GM12878 (cell line): ENCODE data around the gene ZNF239. TPM values are rescaled to one million over a fixed set of nuclear protein-coding genes. Genes with fewer than 3 reads are reported as not detected.
"Not testable (repeated sequence)": the region's sequence is repeated elsewhere in the genome, so short reads cannot be mapped to it uniquely, and the experiment has no call there.

Experiments used
- ATAC-seq: fragments of 200-7000 bp; cut with Tn5 transposase; 3 replicates; pipeline ENCODE4 v1.9.1; 2020; ENCODE audit warnings: mild to moderate bottlenecking, moderate library complexity
- BruUV-seq: library from RNA; stranded (reverse); fragments of 400-500 nt; replicated peaks from 2 replicates; lab custom pipeline; 2021; lab: Mats Ljungman, UMichigan
- CTCF ChIA-PET: fragments of 300-600 bp; sonication (Branson Sonifier 250); formaldehyde crosslinking; extraction: SDS; loops from one replicate; lab custom pipeline; 2021; ENCODE audit warnings: inconsistent platforms; lab: Yijun Ruan, JAX
- POLR2A ChIA-PET: fragments of 350-600 bp; formaldehyde crosslinking; extraction: SDS; loops from one replicate; lab custom pipeline; 2021; ENCODE audit warnings: inconsistent platforms; lab: Charles Lee
- RAD21 ChIA-PET: fragments of 300-600 bp; sonication (Branson Sonifier 250); formaldehyde crosslinking; loops from one replicate; lab custom pipeline; 2023; ENCODE audit warnings: antibody characterized with exemption; ENCODE audit not compliant: unreplicated experiment; lab: Charles Lee
- SMC1A ChIA-PET: fragments of 300-600 bp; sonication (Branson Sonifier 250); formaldehyde crosslinking; loops from one replicate; lab custom pipeline; 2023; ENCODE audit not compliant: unreplicated experiment, uncharacterized antibody; lab: Charles Lee
- DNase-seq: peaks from one replicate; pipeline ENCODE4 v3.0.0-alpha.2; 2011; ENCODE audit warnings: low read depth, low spot score
- FAIRE-seq: peaks from 3 replicates; lab custom pipeline; 2011; peaks lifted over from hg19 to GRCh38; lab: Jason Lieb, UNC
- H2AFZ ChIP-seq: 2 replicates; pipeline ENCODE4 v1.6.0; 2011; ENCODE audit warnings: low read depth, low read length, control low read depth; ENCODE audit not compliant: control insufficient read depth
- H3K27ac ChIP-seq: 2 replicates; pipeline ENCODE4 v1.5.1; 2011; ENCODE audit warnings: control low read depth; ENCODE audit not compliant: control insufficient read depth, insufficient read depth
- H3K27me3 ChIP-seq, 2 experiments: replicated peaks in 1 of 2; 2 replicates each; pipeline versions ENCODE4 v1.6.0 to v1.6.1; 2011; ENCODE audit warnings: low read length in 1 of 2; ENCODE audit not compliant: control insufficient read depth in 2 of 2, insufficient read depth in 2 of 2
- H3K36me3 ChIP-seq, 2 experiments: 2 replicates each; pipeline ENCODE4 v1.5.1; 2011; ENCODE audit warnings: low read length in 1 of 2; ENCODE audit not compliant: control insufficient read depth in 2 of 2, insufficient read depth in 2 of 2
- H3K4me1 ChIP-seq: 2 replicates; pipeline ENCODE4 v1.6.1; 2011; ENCODE audit warnings: mild to moderate bottlenecking, low read length, moderate library complexity, mixed read lengths; ENCODE audit not compliant: control insufficient read depth, insufficient read depth
- H3K4me2 ChIP-seq: 2 replicates; pipeline ENCODE4 v1.6.0; 2011; ENCODE audit warnings: control low read depth; ENCODE audit not compliant: control insufficient read depth, insufficient read depth
- H3K4me3 ChIP-seq: fragments of 200-600 bp; sonication (generic); 2 replicates; pipeline ENCODE4 v1.5.1; 2016
- H3K79me2 ChIP-seq: 2 replicates; pipeline ENCODE4 v1.6.0; 2011; ENCODE audit warnings: low read length; ENCODE audit not compliant: control insufficient read depth, insufficient read depth
- H3K9ac ChIP-seq: 2 replicates; pipeline ENCODE4 v1.8.0; 2011; ENCODE audit warnings: low read length, control low read depth, mixed read lengths; ENCODE audit not compliant: control insufficient read depth, insufficient read depth
- H3K9me3 ChIP-seq: replicated peaks from 3 replicates; pipeline ENCODE4 v1.5.1; 2011; ENCODE audit warnings: mild to moderate bottlenecking, low read length; ENCODE audit not compliant: control insufficient read depth, insufficient read depth
- H4K20me1 ChIP-seq: 2 replicates; pipeline ENCODE4 v1.6.0; 2011; ENCODE audit not compliant: control insufficient read depth, insufficient read depth
- CEBPZ ChIP-seq: fragments of 150-350 bp; IDR thresholded peaks from 2 replicates; pipeline ENCODE4 v1.6.1; 2016; ENCODE audit warnings: low read depth, low read length
- PBX3 ChIP-seq: IDR thresholded peaks from 2 replicates; pipeline ENCODE4 v1.6.1; 2011; ENCODE audit warnings: mild to moderate bottlenecking, low read depth, low read length, moderate library complexity; ENCODE audit not compliant: insufficient replicate concordance
- RCOR1 ChIP-seq: conservative IDR thresholded peaks from 2 replicates; pipeline ENCODE4 v1.6.1; 2012; ENCODE audit warnings: low read depth, low read length, improper control_type of control experiment
- STAT1 ChIP-seq: fragments of 450-650 bp; conservative IDR thresholded peaks from 2 replicates; pipeline ENCODE4 v1.6.1; 2014; ENCODE audit warnings: antibody characterized with exemption, mild to moderate bottlenecking
- SUZ12 ChIP-seq: fragments of 200-600 bp; sonication (generic); IDR thresholded peaks from one replicate; pipeline ENCODE4 v1.6.1; 2018; ENCODE audit warnings: antibody characterized with exemption, mild to moderate bottlenecking; ENCODE audit not compliant: unreplicated experiment
- WGBS: methylation state at CpG from one replicate; pipeline ENCODE4 v1.1.6; 2016; ENCODE audit warnings: low lambda C conversion rate; ENCODE audit not compliant: insufficient replicate concordance, insufficient coverage; ENCODE audit errors: missing lambda C conversion rate; 5-methylcytosine and 5-hydroxymethylcytosine counted together
- in situ Hi-C: fragments of 300-500 bp; cut with MboI; formaldehyde crosslinking; loops from 9 replicates; pipeline ENCODE4 v1.14.3; 2018; ENCODE audit warnings: mixed read lengths
- intact Hi-C: fragments of 100-400 bp; cut with micrococcal nuclease; formaldehyde crosslinking; loops from one replicate; pipeline ENCODE4 v1.14.2; 2022; ENCODE audit not compliant: unreplicated experiment
- polyA plus RNA-seq, 11 experiments: library from polyadenylated mRNA; depleted of rRNA in 4 of 11; unstranded in 6 of 11; stranded (reverse) in 5 of 11; fragments of >200 nt; fragmentation: Nextera tagmentation in 4 of 11; fragmentation: Illumina TruSeq in 1 of 11; extraction: Ambion mirVana in 4 of 11; extraction: Trizol in 1 of 11; gene quantifications; 1 replicate in 1 of 11; 2 replicates in 10 of 11; pipeline versions ENCODE4 v1.2.1 to v1.2.3, GENCODE V29; 2011 to 2016; ENCODE audit warnings: inconsistent platforms in 2 of 11, missing spikeins in 2 of 11, low read depth in 1 of 11
- total RNA-seq, 4 experiments: library from RNA; depleted of rRNA in 3 of 4; stranded (reverse); fragments of >200 nt in 3 of 4; fragmentation: Illumina TruSeq in 1 of 4; extraction: Trizol in 1 of 4; gene quantifications; 2 replicates each; pipeline versions ENCODE4 v1.2.1 to v1.2.3, GENCODE V29; 2013 to 2021

Gene ZNF239
- total and polyA plus RNA-seq, 10 of the 15 experiments (the other 5 are each of a cell fraction or from before 2014, with no cell fraction given): 0.12 to 0.75 (median 0.43) TPM

GRCh38 chr10:43605850-43606322 is 31.5 kb upstream of the ZNF239 start (continued):
- TF ChIP-seq PBX3: no peak
- TF ChIP-seq SUZ12: no peak
- no peak for TF ChIP-seq STAT1

DNA sequence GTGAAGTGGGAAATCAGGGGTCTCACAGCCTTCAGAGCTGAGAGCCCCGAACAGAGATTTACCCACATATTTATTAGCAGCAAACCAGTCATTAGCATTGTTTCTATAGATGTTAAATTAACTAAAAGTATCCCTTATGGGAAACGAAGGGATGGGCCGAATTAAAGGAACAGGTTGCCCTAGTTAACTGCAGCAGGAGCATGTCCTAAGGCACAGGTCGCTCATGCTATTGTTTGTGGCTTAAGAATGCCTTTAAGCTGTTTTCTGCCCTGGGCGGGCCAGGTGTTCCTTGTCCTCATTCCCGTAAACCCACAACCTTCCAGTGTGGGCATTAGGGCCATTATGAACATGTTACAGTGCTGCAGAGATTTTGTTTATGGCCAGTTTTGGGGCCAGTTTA is 27.2 kb upstream of the ZNF239 start:
- H3K36me3 ChIP-seq, FAIRE-seq, H4K20me1 ChIP-seq, RAD21 ChIA-PET, H3K27me3 ChIP-seq, in situ Hi-C loops, H3K4me3 ChIP-seq, BruUV-seq, H3K9me3 ChIP-seq, H3K4me1 ChIP-seq, H3K9ac ChIP-seq, H3K79me2 ChIP-seq, H3K4me2 ChIP-seq, ATAC-seq, intact Hi-C loops, H2AFZ ChIP-seq, DNase-seq, POLR2A ChIA-PET, H3K27ac ChIP-seq: not testable (repeated sequence)
- SMC1A ChIA-PET: interaction anchor here (0.6 kb wide), 1 partner anchor 1366 kb away, joined by 3 read pairs; no protein-coding TSS in a partner anchor
- WGBS: 65% methylated on average over 6 of the region's 6 CpGs
- CTCF ChIA-PET: interaction anchor here (0.6 kb wide), 1 partner anchor 61 kb away, joined by 3 read pairs; no protein-coding TSS in a partner anchor

- TF ChIP-seq RCOR1: no peak
- no peak for TF ChIP-seq CEBPZ
Observed at GRCh38 chr10:43599333-43599732, 24.9 kb upstream of the ZNF239 start.

More at GRCh38 chr10:43599333-43599732, 24.9 kb upstream of the ZNF239 start:
- ChIA-PET CTCF (no interaction called here), SMC1A (interaction anchor here (2.0 kb wide), 1 partner anchor 12 kb away, joined by 6 read pairs; no protein-coding TSS in a partner anchor), RAD21 (no interaction called here), POLR2A (no interaction called here)
- Histone ChIP-seq H3K4me2 (no peak overlapping the region), H4K20me1 (no peaks in the 10 kb centered on the region), H3K27ac (no peak overlapping the region), H3K27me3 (no peaks in the 10 kb centered on the region), H3K9me3 (peaks cover 6% of the 10 kb centered on the region; the same call in 2 of the 3 replicates), H3K9ac (no peak overlapping the region), H3K36me3 (no peaks in the 10 kb centered on the region), H2AFZ (no peak overlapping the region), H3K4me1 (peaks cover 21% of the 10 kb centered on the region), H3K4me3 (no peak overlapping the region), H3K79me2 (no peaks in the 10 kb centered on the region)
- in situ Hi-C loops: no loop called here
- DNase-seq: no peak
- intact Hi-C loops: loop anchor here (5.0 kb wide), 1 partner anchor 192 kb away; the partner anchor contains the start of gene HNRNPF
- BruUV-seq: no TSS peak
- FAIRE-seq: no peak
- ATAC-seq: no peak
- 27% methylated on average over 2 of the region's 2 CpGs for WGBS
